HEK293 (cell line): ENCODE data around the gene AP2M1.

Experiments used
- CTCF ChIA-PET: fragments of 350-600 bp; formaldehyde crosslinking; extraction: SDS; loops from one replicate; lab custom pipeline; 2021; ENCODE audit warnings: antibody characterized with exemption; lab: Yijun Ruan, JAX
- POLR2A ChIA-PET: fragments of 300-600 bp; formaldehyde crosslinking; extraction: SDS; loops from one replicate; lab custom pipeline; 2020; ENCODE audit warnings: antibody characterized with exemption, inconsistent platforms; lab: Yijun Ruan, JAX
- H3K27ac ChIP-seq: fragments of 200-500 bp; sonication (Bioruptor generic); 2 replicates; pipeline ENCODE4 v1.5.1; 2014; ENCODE audit warnings: low read depth, low read length, control low read depth, inconsistent platforms; ENCODE audit errors: extremely low read depth
- H3K36me3 ChIP-seq, 2 experiments: fragments of 200-500 bp in 1 of 2; sonication (Bioruptor generic) in 1 of 2; 1 replicate in 1 of 2; 2 replicates in 1 of 2; pipeline ENCODE4 v1.5.1; 2014 to 2017; ENCODE audit warnings: inconsistent platforms in 2 of 2, low read length in 2 of 2; ENCODE audit not compliant: control insufficient read depth in 2 of 2, insufficient read depth in 1 of 2
- H3K4me1 ChIP-seq: fragments of 200-500 bp; sonication (Bioruptor generic); 2 replicates; pipeline ENCODE4 v1.5.1; 2014; ENCODE audit warnings: mild to moderate bottlenecking, low read length, inconsistent platforms; ENCODE audit not compliant: control insufficient read depth, insufficient read depth
- H3K4me3 ChIP-seq: 2 replicates; pipeline ENCODE4 v1.5.1; 2011; ENCODE audit warnings: low read depth, mild to moderate bottlenecking, control low read depth, low read length, moderate library complexity
- H3K9me3 ChIP-seq: fragments of 200-500 bp; sonication (Bioruptor generic); 2 replicates; pipeline ENCODE4 v1.5.1; 2014; ENCODE audit warnings: low read depth, low read length, inconsistent platforms; ENCODE audit not compliant: control insufficient read depth, insufficient read depth
- GLI2 ChIP-seq: fragments of 450-650 bp; formaldehyde crosslinking; IDR thresholded peaks from 2 replicates; pipeline ENCODE4; 2017; ENCODE audit warnings: missing biosample characterization, missing genetic modification characterization, low read depth, borderline replicate concordance
- GLIS1 ChIP-seq: fragments of 450-650 bp; formaldehyde crosslinking; IDR thresholded peaks from 2 replicates; pipeline ENCODE4 v1.5.1; 2016; ENCODE audit warnings: missing biosample characterization, missing genetic modification characterization
- KLF1 ChIP-seq: fragments of 450-650 bp; formaldehyde crosslinking; IDR thresholded peaks from 2 replicates; pipeline ENCODE4 v1.5.1; 2016; ENCODE audit warnings: missing biosample characterization, missing genetic modification characterization
- TCF7L2 ChIP-seq: IDR thresholded peaks from 2 replicates; pipeline ENCODE4 v1.6.1; 2011; ENCODE audit warnings: low read depth, mild to moderate bottlenecking, inconsistent platforms, low read length, moderate library complexity, borderline replicate concordance
- WT1 ChIP-seq: fragments of 450-650 bp; formaldehyde crosslinking; IDR thresholded peaks from 2 replicates; pipeline ENCODE4 v1.5.1; 2016; ENCODE audit warnings: missing biosample characterization, missing genetic modification characterization
- ZBTB17 ChIP-seq: fragments of 450-650 bp; formaldehyde crosslinking; IDR thresholded peaks from 2 replicates; pipeline ENCODE4 v1.5.1; 2016; ENCODE audit warnings: missing biosample characterization, missing genetic modification characterization
- ZBTB8A ChIP-seq: fragments of 450-650 bp; formaldehyde crosslinking; IDR thresholded peaks from 2 replicates; pipeline ENCODE4 v1.5.1; 2016; ENCODE audit warnings: missing biosample characterization, missing genetic modification characterization
- ZNF174 ChIP-seq: fragments of 450-650 bp; formaldehyde crosslinking; IDR thresholded peaks from 2 replicates; pipeline ENCODE4 v1.5.0; 2017; ENCODE audit warnings: missing biosample characterization, mild to moderate bottlenecking, missing genetic modification characterization
- ZNF501 ChIP-seq: fragments of 450-650 bp; formaldehyde crosslinking; IDR thresholded peaks from 2 replicates; pipeline ENCODE4 v1.5.1; 2016; ENCODE audit warnings: missing biosample characterization, missing genetic modification characterization
- ZNF521 ChIP-seq: fragments of 450-650 bp; formaldehyde crosslinking; IDR thresholded peaks from 2 replicates; pipeline ENCODE4 v1.5.1; 2017; ENCODE audit warnings: missing biosample characterization, mild to moderate bottlenecking, missing genetic modification characterization
- ZNF560 ChIP-seq: fragments of 450-650 bp; formaldehyde crosslinking; IDR thresholded peaks from 2 replicates; pipeline ENCODE4 v1.5.1; 2017; ENCODE audit warnings: missing biosample characterization, missing genetic modification characterization, borderline replicate concordance
- TF ChIP-seq, protein P1 (sequence below): fragments of 450-650 bp; formaldehyde crosslinking; IDR thresholded peaks from 2 replicates; pipeline ENCODE4 v1.5.1; 2016; ENCODE audit warnings: missing biosample characterization, missing genetic modification characterization, borderline replicate concordance
- TF ChIP-seq, protein P2 (sequence below): fragments of 450-650 bp; formaldehyde crosslinking; IDR thresholded peaks from 2 replicates; pipeline ENCODE4 v1.5.1; 2016; ENCODE audit warnings: missing biosample characterization, missing genetic modification characterization
- TF ChIP-seq, protein P3 (sequence below): IDR thresholded peaks from 2 replicates; pipeline ENCODE4 v1.6.1; 2011; ENCODE audit warnings: mild to moderate bottlenecking, low read depth, low read length, borderline replicate concordance
- TF ChIP-seq, protein P4 (sequence below): fragments of 450-650 bp; formaldehyde crosslinking; IDR thresholded peaks from 2 replicates; pipeline ENCODE4; 2016; ENCODE audit warnings: missing biosample characterization, missing genetic modification characterization
- TF ChIP-seq, protein P5 (sequence below): fragments of 450-650 bp; formaldehyde crosslinking; conservative IDR thresholded peaks from 2 replicates; pipeline ENCODE4 v1.5.1; 2016; ENCODE audit warnings: low read depth, missing biosample characterization, missing genetic modification characterization

Gene AP2M1

DNA sequence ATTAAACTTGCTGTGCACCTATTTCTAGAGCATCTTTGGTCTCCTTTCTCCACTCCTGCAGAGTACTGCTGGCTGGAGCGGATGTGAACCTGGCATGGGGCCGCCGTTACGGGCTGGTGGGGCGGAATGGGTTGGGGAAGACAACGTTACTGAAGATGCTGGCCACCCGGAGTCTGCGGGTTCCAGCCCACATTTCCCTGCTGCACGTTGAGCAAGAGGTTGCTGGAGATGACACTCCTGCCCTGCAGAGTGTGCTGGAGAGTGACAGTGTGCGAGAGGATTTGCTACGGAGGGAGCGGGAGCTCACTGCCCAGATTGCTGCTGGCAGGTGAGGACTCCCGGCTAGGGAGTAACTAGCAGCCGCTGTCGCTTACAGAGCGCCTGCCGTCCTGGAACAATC, 13.4 kb downstream of the AP2M1 start (continued):
- TF ChIP-seq, protein P1, sequence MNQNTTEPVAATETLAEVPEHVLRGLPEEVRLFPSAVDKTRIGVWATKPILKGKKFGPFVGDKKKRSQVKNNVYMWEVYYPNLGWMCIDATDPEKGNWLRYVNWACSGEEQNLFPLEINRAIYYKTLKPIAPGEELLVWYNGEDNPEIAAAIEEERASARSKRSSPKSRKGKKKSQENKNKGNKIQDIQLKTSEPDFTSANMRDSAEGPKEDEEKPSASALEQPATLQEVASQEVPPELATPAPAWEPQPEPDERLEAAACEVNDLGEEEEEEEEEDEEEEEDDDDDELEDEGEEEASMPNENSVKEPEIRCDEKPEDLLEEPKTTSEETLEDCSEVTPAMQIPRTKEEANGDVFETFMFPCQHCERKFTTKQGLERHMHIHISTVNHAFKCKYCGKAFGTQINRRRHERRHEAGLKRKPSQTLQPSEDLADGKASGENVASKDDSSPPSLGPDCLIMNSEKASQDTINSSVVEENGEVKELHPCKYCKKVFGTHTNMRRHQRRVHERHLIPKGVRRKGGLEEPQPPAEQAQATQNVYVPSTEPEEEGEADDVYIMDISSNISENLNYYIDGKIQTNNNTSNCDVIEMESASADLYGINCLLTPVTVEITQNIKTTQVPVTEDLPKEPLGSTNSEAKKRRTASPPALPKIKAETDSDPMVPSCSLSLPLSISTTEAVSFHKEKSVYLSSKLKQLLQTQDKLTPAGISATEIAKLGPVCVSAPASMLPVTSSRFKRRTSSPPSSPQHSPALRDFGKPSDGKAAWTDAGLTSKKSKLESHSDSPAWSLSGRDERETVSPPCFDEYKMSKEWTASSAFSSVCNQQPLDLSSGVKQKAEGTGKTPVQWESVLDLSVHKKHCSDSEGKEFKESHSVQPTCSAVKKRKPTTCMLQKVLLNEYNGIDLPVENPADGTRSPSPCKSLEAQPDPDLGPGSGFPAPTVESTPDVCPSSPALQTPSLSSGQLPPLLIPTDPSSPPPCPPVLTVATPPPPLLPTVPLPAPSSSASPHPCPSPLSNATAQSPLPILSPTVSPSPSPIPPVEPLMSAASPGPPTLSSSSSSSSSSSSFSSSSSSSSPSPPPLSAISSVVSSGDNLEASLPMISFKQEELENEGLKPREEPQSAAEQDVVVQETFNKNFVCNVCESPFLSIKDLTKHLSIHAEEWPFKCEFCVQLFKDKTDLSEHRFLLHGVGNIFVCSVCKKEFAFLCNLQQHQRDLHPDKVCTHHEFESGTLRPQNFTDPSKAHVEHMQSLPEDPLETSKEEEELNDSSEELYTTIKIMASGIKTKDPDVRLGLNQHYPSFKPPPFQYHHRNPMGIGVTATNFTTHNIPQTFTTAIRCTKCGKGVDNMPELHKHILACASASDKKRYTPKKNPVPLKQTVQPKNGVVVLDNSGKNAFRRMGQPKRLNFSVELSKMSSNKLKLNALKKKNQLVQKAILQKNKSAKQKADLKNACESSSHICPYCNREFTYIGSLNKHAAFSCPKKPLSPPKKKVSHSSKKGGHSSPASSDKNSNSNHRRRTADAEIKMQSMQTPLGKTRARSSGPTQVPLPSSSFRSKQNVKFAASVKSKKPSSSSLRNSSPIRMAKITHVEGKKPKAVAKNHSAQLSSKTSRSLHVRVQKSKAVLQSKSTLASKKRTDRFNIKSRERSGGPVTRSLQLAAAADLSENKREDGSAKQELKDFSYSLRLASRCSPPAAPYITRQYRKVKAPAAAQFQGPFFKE (tag by site-specific recombination): no peak
- TF ChIP-seq, all 188 proteins: peak for 0

DNA sequence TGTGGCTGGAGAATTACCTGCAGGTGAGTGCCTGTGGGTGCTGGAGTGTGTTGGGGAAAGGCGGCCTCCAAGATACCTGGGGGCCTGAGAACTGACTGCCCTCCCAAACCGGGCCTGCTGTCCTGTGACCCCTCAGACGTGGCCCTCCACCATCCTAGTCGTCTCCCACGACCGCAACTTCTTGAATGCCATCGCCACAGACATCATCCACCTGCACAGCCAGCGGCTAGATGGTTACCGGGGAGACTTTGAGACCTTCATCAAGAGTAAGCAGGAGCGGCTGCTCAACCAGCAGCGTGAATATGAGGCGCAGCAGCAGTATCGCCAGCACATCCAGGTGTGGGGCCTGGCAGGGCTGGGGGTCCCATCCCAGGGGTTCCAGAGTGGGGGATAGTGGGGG, 14.8 kb downstream of the AP2M1 start:
- POLR2A ChIA-PET: no interaction called here
- no peak for TF ChIP-seq ZBTB8A
- no peak for TF ChIP-seq ZBTB17 (tag by site-specific recombination)
- no peak for TF ChIP-seq ZNF521
- TF ChIP-seq TCF7L2: no peak
- TF ChIP-seq, all 188 proteins: peak for 0
- Histone ChIP-seq H3K9me3 (no peaks in the 10 kb centered on the region), H3K4me1 (0 out of 2 replicates have a peak, but pooled peaks cover 5% of the 10 kb centered on the region), H3K27ac (no peak overlapping the region), H3K4me3 (no peak overlapping the region), H3K36me3 (peaks cover 0 to 76% of the 10 kb centered on the region in 2 experiments; a peak in 2 of 3 replicates)
- CTCF ChIA-PET: interaction anchor here (0.9 kb wide), 1 partner anchor 345 kb away, joined by 3 read pairs; no protein-coding TSS in a partner anchor

DNA sequence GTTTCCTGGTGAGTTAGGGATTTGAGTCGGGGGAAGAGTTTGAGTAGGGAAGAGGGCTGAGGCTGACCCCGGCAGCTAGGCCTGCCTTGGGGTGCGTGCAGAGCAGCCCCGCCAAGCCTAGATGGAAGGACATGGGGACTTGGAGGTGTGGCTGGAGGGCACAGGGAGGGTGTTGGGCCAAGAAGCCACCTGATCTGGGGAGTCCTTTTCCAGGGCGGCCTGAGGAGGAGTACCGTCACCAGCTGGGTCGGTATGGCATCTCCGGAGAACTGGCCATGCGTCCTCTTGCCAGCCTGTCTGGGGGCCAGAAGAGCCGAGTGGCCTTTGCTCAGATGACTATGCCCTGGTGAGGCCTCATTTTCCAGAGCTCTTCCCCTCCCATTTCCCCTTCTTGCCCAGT, 18.2 kb downstream of the AP2M1 start:
- POLR2A ChIA-PET: no interaction called here
- H3K9me3 ChIP-seq: no peaks in the 10 kb centered on the region

DNA sequence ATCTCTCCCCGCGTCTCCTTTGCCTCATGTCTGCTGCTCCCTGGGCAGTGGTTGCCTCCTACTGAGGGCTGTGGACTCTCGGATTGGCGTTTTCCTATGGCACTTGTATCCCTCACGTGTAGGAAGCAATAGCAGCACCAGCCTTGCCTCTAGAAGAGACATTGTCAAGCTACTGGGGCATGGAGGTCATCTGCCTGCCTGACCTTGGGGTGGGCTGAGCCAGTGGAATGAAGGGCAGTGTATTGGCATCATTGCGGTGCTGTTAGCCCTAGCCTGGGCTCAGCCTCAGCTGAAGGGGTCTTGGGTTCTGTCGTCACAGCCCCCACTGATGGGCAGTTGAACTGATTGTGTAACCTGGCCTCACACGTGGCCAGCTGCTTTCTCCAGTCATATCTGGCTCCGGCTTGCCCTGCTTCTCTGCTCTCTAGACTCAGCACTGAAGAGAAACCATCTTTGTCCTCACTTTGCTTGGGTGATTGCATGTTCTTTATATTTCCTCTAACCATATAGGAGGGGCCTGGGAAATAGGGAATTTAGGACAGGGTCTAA, 19.4 kb downstream of the AP2M1 start:
- Histone ChIP-seq H3K9me3 (no peaks in the 10 kb centered on the region), H3K4me3 (no peak overlapping the region), H3K36me3 (peaks cover 0 to 76% of the 10 kb centered on the region in 2 experiments; a peak in 2 of 3 replicates), H3K4me1 (no peaks in the 10 kb centered on the region), H3K27ac (no peak overlapping the region)
- CTCF ChIA-PET: interaction anchor here (0.7 kb wide), 1 partner anchor 33 kb away, joined by 3 read pairs; no protein-coding TSS in a partner anchor
- POLR2A ChIA-PET: no interaction called here
- TF ChIP-seq, protein P2, sequence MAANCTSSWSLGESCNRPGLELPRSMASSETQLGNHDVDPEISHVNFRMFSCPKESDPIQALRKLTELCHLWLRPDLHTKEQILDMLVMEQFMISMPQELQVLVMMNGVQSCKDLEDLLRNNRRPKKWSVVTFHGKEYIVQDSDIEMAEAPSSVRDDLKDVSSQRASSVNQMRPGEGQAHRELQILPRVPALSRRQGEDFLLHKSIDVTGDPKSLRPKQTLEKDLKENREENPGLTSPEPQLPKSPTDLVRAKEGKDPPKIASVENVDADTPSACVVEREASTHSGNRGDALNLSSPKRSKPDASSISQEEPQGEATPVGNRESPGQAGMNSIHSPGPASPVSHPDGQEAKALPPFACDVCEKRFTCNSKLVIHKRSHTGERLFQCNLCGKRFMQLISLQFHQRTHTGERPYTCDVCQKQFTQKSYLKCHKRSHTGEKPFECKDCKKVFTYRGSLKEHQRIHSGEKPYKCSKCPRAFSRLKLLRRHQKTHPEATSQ (tag by site-specific recombination): no peak
- TF ChIP-seq WT1 (tag by site-specific recombination): no peak
- TF ChIP-seq KLF1 (tag by site-specific recombination): no peak
- TF ChIP-seq, protein P3, sequence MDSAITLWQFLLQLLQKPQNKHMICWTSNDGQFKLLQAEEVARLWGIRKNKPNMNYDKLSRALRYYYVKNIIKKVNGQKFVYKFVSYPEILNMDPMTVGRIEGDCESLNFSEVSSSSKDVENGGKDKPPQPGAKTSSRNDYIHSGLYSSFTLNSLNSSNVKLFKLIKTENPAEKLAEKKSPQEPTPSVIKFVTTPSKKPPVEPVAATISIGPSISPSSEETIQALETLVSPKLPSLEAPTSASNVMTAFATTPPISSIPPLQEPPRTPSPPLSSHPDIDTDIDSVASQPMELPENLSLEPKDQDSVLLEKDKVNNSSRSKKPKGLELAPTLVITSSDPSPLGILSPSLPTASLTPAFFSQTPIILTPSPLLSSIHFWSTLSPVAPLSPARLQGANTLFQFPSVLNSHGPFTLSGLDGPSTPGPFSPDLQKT: no peak
- TF ChIP-seq GLIS1 (tag by site-specific recombination): no peak
- TF ChIP-seq ZNF560 (tag by site-specific recombination): no peak
- TF ChIP-seq, protein P4, sequence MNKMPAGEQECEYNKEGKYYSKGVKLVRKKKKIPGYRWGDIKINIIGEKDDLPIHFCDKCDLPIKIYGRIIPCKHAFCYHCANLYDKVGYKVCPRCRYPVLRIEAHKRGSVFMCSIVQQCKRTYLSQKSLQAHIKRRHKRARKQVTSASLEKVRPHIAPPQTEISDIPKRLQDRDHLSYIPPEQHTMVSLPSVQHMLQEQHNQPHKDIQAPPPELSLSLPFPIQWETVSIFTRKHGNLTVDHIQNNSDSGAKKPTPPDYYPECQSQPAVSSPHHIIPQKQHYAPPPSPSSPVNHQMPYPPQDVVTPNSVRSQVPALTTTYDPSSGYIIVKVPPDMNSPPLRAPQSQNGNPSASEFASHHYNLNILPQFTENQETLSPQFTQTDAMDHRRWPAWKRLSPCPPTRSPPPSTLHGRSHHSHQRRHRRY: no peak
- TF ChIP-seq, protein P5, sequence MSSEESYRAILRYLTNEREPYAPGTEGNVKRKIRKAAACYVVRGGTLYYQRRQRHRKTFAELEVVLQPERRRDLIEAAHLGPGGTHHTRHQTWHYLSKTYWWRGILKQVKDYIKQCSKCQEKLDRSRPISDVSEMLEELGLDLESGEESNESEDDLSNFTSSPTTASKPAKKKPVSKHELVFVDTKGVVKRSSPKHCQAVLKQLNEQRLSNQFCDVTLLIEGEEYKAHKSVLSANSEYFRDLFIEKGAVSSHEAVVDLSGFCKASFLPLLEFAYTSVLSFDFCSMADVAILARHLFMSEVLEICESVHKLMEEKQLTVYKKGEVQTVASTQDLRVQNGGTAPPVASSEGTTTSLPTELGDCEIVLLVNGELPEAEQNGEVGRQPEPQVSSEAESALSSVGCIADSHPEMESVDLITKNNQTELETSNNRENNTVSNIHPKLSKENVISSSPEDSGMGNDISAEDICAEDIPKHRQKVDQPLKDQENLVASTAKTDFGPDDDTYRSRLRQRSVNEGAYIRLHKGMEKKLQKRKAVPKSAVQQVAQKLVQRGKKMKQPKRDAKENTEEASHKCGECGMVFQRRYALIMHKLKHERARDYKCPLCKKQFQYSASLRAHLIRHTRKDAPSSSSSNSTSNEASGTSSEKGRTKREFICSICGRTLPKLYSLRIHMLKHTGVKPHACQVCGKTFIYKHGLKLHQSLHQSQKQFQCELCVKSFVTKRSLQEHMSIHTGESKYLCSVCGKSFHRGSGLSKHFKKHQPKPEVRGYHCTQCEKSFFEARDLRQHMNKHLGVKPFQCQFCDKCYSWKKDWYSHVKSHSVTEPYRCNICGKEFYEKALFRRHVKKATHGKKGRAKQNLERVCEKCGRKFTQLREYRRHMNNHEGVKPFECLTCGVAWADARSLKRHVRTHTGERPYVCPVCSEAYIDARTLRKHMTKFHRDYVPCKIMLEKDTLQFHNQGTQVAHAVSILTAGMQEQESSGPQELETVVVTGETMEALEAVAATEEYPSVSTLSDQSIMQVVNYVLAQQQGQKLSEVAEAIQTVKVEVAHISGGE (tag by site-specific recombination): no peak

More for the DNA sequence above, 18.2 kb downstream of the AP2M1 start:
- CTCF ChIA-PET: no interaction called here
- Histone ChIP-seq H3K4me1 (no peaks in the 10 kb centered on the region), H3K27ac (no peak overlapping the region), H3K4me3 (no peak overlapping the region), H3K36me3 (peaks cover 0 to 88% of the 10 kb centered on the region in 2 experiments; a peak in 2 of 3 replicates)
- TF ChIP-seq GLI2 (tag by site-specific recombination) (no peak), ZNF501 (tag by site-specific recombination) (no peak), ZNF174 (tag by site-specific recombination) (no peak)
